ENCODE results near the gene RASAL1.

GRCh38 chr12:113138826-113139225 lies 3.3 kb upstream of the RASAL1 start:
- no peak for TF ChIP-seq CTCF (IDR thresholded peaks at IDR 0.05)
- TF ChIP-seq ATF1 (CRISPR knock-in tag; IDR thresholded peaks at IDR 0.05) = no peak
